Skeletal muscle cell (primary cell): ENCODE measurements around the gene GNG14.
A peak's percentile ranks its signal among the peaks of the same experiment; 100 is the strongest.
"Not testable (repeated sequence)": the region's sequence is repeated elsewhere in the genome, so short reads cannot be mapped to it uniquely, and the experiment has no call there.

Experiments
- DNase-seq: peaks from one replicate; pipeline ENCODE4 v3.0.0-alpha.2; 2010; ENCODE audit warnings: low read depth
- H3K4me3 ChIP-seq: 2 replicates; pipeline ENCODE4 v1.5.1; 2011; ENCODE audit warnings: low read depth, mild to moderate bottlenecking, control low read depth, low read length, moderate library complexity

The GNG14 gene

DNA sequence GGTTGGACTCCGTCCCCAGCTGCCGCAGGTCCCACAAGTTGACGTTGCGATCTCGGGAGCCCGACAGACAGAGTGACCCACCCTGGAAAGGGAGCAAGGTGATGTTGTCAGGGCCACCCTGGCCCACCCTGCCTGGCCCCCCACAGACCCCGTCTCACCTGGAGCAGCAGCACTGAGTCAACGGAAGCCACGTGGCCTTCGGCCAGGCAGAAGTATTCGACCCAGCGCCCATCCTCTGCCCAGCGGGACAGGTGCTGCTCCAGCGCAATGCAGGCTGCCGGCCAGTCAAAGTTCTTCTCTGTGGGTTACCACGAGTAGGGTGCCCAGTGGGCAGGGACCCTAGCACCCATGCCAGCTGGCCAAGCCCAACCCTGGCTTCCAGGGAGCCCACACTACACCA, 6.8 kb downstream of the GNG14 start:
- H3K4me3 ChIP-seq: no peak overlapping the region
- no peak for DNase-seq

DNA sequence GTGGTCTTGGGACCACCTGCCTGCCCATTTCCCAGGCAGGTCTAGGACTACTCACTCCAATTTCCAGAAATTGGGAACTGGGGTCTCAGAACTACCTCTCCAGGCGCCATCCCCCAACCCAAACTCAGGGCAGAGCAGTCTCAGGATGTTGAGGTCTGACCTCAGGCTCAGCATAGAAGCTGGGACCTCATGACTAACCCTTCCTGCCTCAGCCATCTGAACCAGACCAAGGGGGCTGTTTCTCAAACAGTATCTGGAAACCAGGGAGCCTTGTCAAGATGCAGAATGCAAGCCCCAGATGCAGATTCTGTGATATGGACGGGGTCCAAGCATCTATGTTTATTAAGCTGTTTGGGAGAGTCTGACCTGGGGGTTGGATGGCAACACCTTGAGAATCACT, 7.3 kb downstream of the GNG14 start:
- DNase-seq: no peak
- H3K4me3 ChIP-seq: no peak overlapping the region

DNA sequence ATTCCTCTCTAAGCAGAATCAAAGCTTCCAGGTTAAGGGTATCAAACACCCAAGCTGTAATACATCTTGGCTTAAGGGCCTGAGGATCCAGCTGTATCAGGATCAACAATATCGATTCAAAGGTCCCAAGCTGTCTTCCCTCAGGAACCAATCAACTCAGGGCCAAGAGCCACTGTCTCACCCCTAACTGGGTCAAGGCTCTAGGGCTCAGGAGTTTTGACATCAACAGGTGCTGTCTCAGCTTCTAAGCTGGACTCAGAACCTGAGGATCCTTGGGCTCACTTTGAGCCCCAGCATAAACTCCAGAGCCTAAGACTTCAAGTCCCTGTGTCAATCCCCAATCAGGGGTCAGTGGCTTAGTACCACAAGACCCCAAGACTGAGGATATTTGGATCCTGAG, 7.7 kb downstream of the GNG14 start:
- H3K4me3 ChIP-seq: peak overlapping the region; percentile 77
- DNase-seq: no peak

DNA sequence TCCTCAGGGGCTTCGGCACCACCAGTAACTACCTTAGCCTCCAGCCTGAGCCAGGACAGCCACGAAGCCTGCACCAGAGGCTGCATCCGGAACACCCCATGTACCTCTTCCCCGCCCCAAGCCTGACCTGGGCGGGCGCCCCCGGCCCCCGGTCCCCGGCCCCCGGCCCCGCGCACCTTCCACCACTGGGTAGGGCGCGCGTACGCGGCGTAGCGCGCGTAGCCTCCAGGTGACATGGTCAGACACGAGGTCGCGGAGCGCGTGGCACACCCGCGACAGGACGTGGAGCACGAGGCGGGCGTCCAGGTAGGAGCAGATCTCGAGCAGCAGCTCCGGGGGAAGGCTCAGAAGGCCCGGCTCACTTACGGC, 8.2 kb downstream of the GNG14 start:
- H3K4me3 ChIP-seq: peak overlapping the region; percentile 77
- DNase-seq: no peak

DNA sequence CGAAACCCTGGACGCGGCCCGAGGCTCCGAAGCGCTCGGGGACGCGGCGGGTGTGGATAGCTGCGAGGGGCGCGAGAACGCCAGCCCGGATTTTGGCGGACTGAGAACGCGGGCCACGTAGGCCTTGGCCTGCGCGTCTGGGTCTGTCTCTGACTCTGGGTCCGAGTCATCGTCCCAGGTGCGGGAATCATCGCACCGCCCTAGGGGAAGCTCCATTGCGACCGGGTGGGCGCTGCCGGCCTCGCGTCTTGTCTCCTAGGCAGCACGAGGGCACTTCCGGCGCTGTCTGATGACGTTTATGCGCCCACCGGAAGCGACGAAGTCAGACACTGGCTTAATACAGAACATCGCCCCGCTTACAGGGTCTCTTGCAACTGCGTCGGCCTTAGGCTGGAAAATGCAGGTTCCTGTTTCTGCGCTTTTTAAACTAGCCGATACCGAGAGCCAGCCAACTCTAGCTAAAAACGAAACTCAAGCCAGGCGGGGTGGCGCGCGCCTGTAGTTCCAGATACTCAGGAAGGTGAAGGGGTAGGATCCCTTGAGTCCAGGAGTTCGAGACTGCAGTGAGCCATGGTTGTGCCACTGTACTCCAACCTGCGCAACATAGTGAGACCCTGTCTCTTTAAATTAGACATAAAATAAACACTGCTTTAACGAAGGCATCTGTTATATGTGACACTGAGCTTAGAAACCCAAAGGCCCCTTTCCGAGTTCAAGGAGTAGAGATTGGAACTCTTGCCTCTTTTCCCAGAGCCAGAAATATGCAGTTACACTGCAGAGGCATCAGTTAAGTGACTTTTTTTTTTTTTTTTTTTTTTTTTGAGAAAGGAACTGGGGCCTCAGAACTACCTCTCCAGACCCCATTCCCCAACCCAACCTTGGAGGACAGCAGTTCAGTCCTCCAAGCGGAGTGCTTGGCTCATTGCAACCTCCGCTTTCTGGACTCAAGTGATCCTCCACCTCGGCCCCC, 8.9 kb downstream of the GNG14 start, which contains the start of gene FBXW9:
FBXW9 (minus strand) TSS at position 266 of the 970 bp plus-strand sequence; CDS start at position 216, 50 bp downstream.
- DNase-seq: peak; percentile 89
- H3K4me3 ChIP-seq: peak within 1 kb of the TSS; percentile 77

DNA sequence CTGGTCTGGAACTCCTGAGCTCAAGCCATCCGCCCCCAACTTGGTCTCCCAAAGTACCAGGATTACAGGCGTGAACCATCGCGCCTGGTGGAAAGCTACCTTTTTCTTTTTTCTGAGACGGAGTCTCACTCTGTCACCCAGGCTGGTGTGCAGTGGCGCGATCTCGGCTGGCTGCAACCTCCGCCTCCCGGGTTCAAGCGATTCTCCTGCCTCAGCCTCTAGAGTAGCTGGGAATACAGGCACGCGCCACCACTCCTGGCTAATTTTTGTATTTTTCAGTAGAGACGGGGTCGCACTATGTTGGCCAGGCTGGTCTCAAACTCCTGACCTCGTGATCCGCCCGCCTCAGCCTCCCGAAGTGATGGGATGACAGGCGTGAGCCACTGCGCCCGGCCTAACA, 9.6 kb downstream of the GNG14 start:
- not testable (repeated sequence) for H3K4me3 ChIP-seq, DNase-seq

DNA sequence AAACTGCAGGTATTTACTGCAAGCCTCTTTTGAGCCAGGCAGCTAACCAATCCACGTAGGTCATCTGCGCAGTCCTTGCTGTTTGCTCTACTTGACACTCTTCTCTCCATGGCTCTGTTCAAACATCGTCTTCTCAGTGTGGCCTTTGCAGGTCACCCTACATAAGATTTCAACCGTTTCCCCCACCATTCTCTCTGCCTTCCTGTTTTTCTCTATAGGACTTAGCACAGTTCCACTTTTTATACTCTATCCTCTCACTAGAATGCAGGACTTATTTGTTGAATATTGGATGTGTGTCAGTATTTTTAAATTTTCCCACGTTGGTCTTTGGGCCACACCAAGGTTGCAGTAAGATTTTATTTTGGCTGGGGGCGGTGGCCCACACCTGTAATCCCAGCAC, 10.3 kb downstream of the GNG14 start:
- H3K4me3 ChIP-seq: no peak overlapping the region
- no peak for DNase-seq

DNA sequence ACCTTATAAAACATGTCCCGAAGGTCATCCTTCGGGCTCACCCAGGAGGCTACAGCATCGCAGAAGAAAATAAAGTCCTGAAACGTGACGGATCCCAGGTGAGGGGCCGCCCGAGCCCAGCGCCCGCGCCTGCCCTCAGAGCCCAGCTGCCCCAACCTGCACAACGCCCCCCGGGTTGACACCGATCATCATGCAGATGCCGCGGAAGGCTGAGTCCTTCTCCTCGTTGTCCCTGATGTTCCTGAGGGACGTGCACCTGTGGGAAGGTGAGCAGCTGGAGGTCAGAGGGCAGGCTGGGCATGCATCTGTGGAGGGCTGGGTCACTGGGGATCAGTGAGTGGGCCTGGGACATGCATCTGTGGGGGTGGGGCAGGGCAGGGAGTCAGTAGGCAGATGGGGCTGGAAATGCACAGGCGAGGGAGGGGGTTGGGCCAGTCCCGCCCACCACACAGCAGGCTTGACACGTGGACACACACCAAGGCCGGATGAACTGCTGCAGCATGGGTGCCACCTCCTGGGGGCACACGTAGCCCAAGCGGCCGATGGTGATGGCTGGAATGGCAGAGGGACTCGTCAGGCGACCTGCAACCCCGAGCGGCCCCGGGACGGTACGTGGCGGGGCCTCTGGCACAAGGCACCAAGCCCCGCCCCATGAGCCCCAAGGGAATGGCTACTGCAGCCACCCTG, 13.9 kb downstream of the GNG14 start:
- H3K4me3 ChIP-seq: no peak overlapping the region
- DNase-seq: no peak

DNA sequence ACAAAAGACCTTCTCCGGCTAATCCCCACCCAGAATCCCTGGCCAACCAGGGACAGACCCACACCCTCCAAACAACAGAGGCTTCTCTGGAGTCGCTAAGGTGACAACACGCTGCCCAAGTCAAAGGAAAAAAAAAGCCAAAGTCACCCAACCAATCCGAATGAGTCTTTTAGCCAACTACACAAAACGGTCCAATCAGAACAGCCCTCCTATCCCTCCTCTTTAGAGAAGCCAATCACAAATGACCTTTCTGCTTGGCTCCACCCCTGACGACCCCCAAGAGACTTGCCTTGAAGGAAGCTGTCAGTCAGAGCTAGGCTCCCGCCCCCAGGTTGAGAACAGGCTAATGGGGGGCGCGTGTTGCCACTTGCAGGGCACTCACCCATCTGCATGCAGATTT, 15.2 kb downstream of the GNG14 start:
- no peak overlapping the region for H3K4me3 ChIP-seq
- no peak for DNase-seq

DNA sequence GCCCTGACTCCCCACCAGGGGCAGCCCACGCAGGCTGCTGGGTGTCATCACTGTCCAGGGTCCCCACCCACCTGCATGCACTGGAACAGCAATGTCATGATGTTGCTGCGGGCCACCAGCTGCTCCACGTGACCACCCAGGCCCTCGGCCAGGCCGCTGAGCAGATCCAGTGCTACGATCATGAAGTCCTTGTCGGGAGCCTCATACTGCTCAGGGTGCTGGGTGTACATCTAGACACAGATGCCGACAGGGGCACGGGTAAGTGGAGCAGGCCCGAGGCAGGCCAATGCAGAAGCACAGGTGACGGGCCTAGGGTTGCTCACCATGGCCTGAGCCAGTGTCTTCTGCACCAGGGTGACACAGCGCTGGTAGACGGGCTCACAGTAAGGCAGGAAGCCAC, 17.4 kb downstream of the GNG14 start:
- H3K4me3 ChIP-seq: no peak overlapping the region
- DNase-seq: no peak

DNA sequence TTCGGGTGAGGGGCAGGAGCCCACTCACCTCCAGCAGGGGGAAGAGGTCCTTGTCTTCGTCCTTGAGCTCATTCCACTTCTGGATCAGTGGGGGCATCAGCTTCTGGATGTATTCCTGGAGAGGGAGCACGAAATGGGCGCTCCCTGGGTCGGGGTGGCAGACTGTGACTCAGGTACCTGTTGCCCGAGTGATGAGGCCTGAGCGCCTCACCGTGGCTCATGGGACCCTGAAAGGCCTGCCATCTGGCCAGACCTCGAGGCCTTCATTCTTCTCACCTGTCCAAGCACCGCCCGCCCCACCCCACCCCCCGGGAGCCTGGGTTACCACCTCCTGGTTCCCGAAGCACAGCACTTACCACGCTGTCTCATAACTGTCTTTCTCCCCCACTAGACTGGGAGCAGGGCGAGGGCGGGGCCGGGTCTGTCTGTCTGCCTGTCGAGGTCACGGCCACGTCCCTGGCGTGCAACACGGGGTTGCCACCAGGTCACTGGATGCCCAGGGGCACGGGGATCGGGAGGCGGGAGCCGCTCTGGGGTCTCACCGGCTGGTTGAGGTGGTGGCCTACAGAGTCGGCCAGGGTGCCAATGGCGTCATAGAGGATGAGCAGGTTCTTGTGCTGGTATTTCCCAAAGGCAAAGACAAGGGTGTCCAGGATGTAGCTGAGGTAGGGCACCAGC, 18.0 kb downstream of the GNG14 start:
- no peak for DNase-seq
- H3K4me3 ChIP-seq: no peak overlapping the region

DNA sequence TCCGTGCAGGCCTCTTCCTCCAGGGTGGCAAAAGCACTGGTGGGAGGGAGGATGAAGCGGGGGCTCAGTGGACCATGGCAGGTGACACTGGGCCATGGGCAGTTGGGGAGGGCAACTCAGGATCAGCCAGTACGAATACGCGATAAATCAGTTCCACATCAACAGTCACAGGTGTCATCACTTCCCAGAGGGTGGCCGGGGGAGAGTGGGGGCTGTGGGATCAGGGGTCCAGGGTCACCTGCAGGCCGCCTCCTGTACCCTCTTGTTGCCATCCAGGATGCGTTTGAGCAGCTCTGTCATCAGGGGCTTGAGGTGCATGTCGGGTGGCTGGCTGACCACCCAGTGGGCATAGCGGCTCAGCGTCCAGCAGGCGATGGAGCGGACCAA, 18.5 kb downstream of the GNG14 start:
- no peak for DNase-seq
- H3K4me3 ChIP-seq: no peak overlapping the region

DNA sequence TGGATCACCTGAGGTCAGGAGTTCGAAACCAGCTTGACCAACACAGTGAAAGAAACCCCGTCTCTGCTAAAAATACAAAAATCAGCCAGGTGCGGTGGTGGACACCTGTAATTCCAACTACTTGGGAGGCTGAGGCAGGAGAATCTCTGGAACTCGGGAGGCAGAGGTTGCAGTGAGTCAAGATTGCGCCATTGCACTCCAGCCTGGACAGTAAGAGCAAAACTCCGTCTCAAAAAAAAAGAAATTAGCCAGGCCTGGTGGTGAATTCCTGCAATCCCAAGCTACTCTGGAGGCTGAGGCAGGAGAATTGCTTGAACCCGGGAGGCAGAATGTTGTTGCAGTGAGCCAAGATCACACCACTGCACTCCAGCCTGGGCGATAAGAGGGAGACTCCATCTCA, 20.8 kb downstream of the GNG14 start:
- H3K4me3 ChIP-seq: no peak overlapping the region
- no peak for DNase-seq

DNA sequence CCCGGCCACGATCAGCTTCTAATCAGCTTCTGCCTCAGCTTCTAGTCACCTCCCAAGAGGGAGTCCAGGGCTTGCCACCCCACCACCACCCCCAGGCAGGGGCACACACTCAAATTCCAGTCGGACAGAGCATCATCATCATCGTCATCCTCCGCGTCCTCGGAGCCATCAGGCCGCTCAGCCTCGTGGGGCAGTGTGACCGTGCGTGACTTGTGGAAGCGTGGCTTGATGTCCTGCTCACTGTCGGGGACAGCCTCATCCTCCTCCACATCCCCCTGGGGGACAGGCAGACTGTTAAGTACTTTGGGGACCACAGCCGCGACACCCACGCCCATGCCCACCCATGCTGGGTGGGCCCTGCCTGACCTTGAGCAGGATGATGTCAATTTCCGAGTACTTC, 23.4 kb downstream of the GNG14 start:
- H3K4me3 ChIP-seq: no peak overlapping the region
- DNase-seq: no peak

DNA sequence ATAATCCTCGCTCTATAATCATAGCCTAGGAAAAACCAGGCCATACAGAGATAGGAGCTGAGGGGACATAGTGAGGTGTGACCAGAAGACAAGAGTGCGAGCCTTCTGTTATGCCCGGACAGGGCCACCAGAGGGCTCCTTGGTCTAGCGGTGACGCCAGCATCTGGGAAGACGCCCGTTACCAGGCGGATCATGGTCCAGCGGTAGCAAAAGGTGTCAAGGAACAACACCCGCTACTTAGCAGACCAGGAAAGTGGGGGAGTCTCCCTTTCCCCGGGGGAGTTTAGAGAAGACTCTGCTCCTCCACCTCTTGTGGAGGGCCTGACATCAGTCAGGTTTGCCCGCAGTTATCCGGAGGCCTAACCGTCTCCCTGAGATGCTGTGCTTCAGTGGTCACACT, 24.3 kb downstream of the GNG14 start:
- not testable (repeated sequence) for DNase-seq, H3K4me3 ChIP-seq

DNA sequence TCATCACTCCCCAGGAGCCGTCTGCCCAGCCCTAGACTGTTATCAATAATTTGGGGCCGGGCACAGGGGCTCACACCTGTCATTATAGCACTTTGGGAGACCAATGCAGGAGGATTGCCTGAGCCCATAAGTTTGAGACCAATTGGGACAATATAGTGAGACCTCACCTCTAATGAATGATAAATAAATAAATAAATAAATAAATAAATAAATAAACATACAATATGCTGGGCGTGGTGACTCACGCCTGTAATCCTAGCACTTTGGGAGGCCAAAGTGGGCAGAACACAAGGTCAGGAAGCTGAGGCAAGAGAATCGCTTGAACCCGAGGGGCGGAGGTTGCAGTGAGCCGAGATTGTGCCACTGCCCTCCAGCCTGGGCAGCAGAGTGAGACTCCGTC, 25.5 kb downstream of the GNG14 start:
- DNase-seq, H3K4me3 ChIP-seq: not testable (repeated sequence)

DNA sequence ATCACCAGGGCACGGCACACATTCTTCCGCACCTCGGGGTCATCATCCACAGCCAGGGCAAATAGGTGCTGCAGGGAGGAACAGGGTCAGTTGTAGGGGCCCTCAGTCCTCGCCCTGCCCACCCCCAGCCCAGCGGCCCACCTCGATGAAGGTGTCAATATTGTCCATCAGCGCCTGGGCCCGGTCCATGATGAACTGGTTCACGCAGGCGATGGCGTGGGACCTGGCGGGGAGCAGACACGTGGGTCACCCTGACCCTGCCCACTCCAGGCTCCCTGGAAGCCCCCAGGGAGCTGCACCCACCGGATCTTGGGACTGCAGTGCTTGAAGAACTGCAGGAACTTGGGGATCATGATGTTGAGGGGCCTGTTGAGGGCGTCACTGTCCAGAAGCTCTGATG, 27.3 kb downstream of the GNG14 start:
- no peak overlapping the region for H3K4me3 ChIP-seq
- DNase-seq: no peak

DNA sequence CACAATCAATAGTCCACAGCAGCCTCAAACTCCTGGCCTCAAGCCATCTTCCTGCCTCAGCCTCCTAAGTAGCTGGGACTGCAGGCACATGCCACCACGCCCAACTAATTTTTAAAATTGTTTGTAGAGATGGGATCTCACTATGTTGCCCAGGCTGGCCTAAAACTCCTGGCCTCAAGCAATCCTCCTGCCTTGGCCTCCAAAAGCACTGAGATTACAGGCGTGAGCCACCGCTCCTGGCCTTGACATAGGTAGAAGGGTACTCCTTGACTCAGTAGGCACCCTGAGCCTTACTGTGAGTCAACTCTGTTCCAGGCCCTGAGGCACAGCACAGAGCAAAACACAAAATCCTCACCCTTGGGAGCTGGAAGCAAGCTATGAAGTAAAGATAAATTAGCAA, 28.1 kb downstream of the GNG14 start:
- no peak for DNase-seq
- H3K4me3 ChIP-seq: no peak overlapping the region

DNA sequence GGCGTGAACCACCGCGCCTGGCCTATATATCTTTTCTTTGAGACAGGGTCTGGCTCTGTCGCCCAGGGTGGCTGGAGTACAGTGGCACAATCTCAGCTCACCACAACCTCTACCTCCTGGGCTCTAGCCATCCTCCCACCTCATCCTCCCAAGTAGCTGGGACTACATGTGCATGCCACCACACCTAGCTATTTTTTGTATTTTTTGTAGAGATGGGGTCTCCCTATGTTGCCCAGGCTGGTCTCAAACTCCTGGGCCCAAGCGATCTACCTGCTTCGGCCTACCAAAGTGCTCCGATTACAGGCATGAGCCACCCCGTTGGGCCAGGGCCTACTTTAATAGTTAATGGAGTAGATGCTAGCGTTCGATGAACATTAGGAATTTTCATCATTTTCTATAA, 32.5 kb downstream of the GNG14 start:
- H3K4me3 ChIP-seq: peak overlapping the region; percentile 75
- DNase-seq: no peak
